ENCODE results near the gene TNFRSF17. TPM values are rescaled to one million over a fixed set of nuclear protein-coding genes. Genes with fewer than 3 reads are reported as not detected.
A peak's percentile ranks its signal among the peaks of the same experiment; 100 is the strongest.

TNFRSF17 gene
- total RNA-seq, 1 donor from 2014 or later, result not detected

DNA sequence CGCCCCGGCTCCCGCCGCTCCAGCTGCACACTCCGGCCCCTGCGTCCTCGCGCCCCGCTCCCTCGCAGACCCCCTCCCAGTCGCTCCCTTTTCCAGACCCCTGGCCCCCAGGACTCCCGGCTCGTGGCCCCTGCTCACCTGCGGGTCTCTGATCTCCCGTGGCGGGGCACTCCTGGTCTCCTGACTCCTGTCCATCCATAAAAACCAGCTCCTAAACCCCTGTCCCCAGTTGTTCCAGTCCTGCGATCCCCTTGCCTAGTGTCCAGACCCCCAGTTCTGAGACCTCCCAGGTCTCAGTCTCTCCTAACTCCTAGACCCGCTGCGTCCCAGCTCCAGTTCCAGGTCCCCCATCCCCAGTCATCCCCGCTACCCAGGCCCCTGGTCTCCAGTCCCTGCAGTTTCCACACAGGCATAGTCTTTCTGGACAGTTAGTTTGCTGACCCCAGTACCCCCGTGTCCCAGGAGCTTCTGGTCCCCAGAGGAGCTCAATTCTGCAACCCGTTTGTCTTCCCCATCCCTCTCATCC, 11.9 kb downstream of the TNFRSF17 start:
- peak overlapping the region; percentile 32 for H3K27ac Mint-ChIP-seq (ENCODE audit: unreplicated experiment)
- H3K27me3 Mint-ChIP-seq (ENCODE audit: unreplicated experiment), result peaks cover 11% of the 10 kb centered on the region
- DNase-seq (ENCODE audit: low spot score), result no peak
- peak overlapping the region; percentile 98 for H3K4me3 Mint-ChIP-seq (ENCODE audit: unreplicated experiment)
- H3K9me3 Mint-ChIP-seq (ENCODE audit: unreplicated experiment), result no peaks in the 10 kb centered on the region
- no peaks in the 10 kb centered on the region for H3K36me3 Mint-ChIP-seq (ENCODE audit: low read depth, unreplicated experiment)
- H3K4me1 Mint-ChIP-seq (ENCODE audit: unreplicated experiment), result peaks cover 19% of the 10 kb centered on the region
- TF ChIP-seq, protein P1, sequence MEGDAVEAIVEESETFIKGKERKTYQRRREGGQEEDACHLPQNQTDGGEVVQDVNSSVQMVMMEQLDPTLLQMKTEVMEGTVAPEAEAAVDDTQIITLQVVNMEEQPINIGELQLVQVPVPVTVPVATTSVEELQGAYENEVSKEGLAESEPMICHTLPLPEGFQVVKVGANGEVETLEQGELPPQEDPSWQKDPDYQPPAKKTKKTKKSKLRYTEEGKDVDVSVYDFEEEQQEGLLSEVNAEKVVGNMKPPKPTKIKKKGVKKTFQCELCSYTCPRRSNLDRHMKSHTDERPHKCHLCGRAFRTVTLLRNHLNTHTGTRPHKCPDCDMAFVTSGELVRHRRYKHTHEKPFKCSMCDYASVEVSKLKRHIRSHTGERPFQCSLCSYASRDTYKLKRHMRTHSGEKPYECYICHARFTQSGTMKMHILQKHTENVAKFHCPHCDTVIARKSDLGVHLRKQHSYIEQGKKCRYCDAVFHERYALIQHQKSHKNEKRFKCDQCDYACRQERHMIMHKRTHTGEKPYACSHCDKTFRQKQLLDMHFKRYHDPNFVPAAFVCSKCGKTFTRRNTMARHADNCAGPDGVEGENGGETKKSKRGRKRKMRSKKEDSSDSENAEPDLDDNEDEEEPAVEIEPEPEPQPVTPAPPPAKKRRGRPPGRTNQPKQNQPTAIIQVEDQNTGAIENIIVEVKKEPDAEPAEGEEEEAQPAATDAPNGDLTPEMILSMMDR (IDR thresholded peaks at IDR 0.05; ENCODE audit: unreplicated experiment), result no peak

DNA sequence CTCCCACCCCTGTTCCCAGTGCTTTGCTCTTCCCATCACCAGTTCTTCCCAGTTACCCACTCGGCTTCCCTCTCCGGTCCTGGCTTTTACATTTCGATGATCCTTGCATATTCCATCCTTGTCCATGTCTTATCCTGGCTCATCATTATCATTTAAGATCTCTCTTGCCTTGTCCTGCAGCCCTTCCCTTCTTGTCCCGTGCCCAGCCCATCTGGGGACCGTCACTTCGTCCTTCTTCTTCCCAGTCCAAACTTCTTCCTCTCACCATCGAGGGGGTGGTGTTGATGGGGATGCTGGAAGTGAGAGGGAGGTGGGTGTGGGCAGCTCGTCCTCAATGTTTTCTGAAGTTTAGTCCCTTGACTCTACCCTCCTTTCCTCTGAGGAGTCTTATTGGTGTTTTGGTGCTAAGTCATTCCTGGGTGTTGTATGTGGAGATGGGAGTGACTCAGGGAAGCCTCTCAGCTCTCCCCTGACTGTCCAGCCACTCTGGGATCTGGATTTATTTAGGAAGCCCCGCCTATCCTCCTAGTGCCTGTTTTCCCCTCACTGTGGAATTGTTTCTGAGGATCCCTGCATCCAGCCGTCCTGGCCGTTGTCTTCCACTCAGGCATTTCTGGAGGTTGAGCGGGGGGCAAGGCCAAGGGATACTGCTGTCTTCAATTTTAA, 12.5 kb downstream of the TNFRSF17 start:
- Mint-ChIP-seq H3K9me3 (ENCODE audit: unreplicated experiment) (no peaks in the 10 kb centered on the region), H3K27me3 (ENCODE audit: unreplicated experiment) (peaks cover 11% of the 10 kb centered on the region), H3K4me1 (ENCODE audit: unreplicated experiment) (peaks cover 19% of the 10 kb centered on the region), H3K27ac (ENCODE audit: unreplicated experiment) (peak overlapping the region; percentile 3), H3K4me3 (ENCODE audit: unreplicated experiment) (peak overlapping the region; percentile 98), H3K36me3 (ENCODE audit: low read depth, unreplicated experiment) (no peaks in the 10 kb centered on the region)
- TF ChIP-seq, protein P1 (IDR thresholded peaks at IDR 0.05; ENCODE audit: unreplicated experiment), result no peak
- no peak for DNase-seq (ENCODE audit: low spot score)

DNA sequence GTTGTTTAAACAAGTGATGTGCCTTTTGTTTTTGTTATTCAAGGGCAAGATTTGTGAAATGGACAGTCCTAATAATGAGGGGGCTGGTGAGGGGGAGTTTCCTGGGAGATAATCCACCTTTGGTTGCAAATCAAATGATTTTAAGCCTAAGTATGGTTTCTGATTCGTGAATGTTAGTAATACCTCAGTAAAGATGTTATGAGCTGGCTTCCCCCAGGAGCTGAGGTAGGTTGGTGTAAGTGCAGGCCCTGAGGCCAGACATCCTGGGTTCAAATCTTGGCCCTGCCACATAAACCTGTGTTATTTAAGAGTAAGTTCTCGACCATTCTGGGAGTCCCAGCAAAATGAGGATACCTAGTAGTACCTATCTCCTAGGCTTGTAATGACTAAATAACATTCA, 13.1 kb downstream of the TNFRSF17 start:
- Mint-ChIP-seq H3K9me3 (ENCODE audit: unreplicated experiment) (no peaks in the 10 kb centered on the region), H3K27ac (ENCODE audit: unreplicated experiment) (no peak overlapping the region), H3K36me3 (ENCODE audit: low read depth, unreplicated experiment) (no peaks in the 10 kb centered on the region), H3K27me3 (ENCODE audit: unreplicated experiment) (peaks cover 11% of the 10 kb centered on the region), H3K4me3 (ENCODE audit: unreplicated experiment) (peak overlapping the region; percentile 98), H3K4me1 (ENCODE audit: unreplicated experiment) (peaks cover 19% of the 10 kb centered on the region)
- DNase-seq (ENCODE audit: low spot score), result no peak
- TF ChIP-seq, protein P1 (IDR thresholded peaks at IDR 0.05; ENCODE audit: unreplicated experiment), result no peak

DNA sequence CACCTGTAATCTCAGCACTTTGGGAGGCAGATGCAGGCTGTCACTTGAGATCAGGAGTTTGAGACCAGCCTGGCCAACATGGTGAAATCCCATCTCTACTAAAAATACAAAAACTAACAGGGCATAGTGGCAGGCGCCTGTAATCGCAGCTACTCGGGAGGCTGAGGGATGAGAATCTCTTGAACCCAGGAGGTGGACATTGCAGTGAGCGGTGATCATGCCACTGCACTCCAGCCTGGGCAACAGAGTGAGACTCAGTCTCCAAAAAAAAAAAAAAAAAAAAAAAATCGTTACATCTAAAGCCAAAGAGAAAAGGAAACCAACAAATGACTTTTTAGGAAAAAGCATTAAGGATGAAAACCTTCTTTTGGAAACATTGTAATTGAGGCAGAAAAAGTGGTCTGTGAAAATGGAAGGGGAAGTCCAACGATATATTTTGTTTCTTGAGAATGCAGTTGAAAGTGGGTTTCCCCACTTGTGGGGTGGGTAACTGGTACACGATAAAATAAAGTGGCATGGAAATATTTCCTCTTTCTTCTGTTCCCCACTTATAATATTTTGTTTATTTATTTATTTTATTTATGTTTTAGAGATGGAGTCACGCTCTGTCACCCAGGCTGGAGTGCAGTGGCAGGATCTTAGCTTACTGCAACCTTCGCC, 14.1 kb downstream of the TNFRSF17 start:
- Mint-ChIP-seq H3K4me3 (ENCODE audit: unreplicated experiment) (no peak overlapping the region), H3K27me3 (ENCODE audit: unreplicated experiment) (peaks cover 11% of the 10 kb centered on the region), H3K27ac (ENCODE audit: unreplicated experiment) (no peak overlapping the region), H3K9me3 (ENCODE audit: unreplicated experiment) (no peaks in the 10 kb centered on the region), H3K36me3 (ENCODE audit: low read depth, unreplicated experiment) (no peaks in the 10 kb centered on the region), H3K4me1 (ENCODE audit: unreplicated experiment) (peaks cover 19% of the 10 kb centered on the region)
- TF ChIP-seq, protein P1 (IDR thresholded peaks at IDR 0.05; ENCODE audit: unreplicated experiment), result no peak
- no peak for DNase-seq (ENCODE audit: low spot score)
